ENCODE results near the gene MSRB3. TPM values are rescaled to one million over a fixed set of nuclear protein-coding genes. Genes with fewer than 3 reads are reported as not detected.
"Not testable (repeated sequence)": the region's sequence is repeated elsewhere in the genome, so short reads cannot be mapped to it uniquely, and the experiment has no call there.

The MSRB3 gene
- total RNA-seq, 1 experiment from 2014 or later: 45.4 TPM

DNA sequence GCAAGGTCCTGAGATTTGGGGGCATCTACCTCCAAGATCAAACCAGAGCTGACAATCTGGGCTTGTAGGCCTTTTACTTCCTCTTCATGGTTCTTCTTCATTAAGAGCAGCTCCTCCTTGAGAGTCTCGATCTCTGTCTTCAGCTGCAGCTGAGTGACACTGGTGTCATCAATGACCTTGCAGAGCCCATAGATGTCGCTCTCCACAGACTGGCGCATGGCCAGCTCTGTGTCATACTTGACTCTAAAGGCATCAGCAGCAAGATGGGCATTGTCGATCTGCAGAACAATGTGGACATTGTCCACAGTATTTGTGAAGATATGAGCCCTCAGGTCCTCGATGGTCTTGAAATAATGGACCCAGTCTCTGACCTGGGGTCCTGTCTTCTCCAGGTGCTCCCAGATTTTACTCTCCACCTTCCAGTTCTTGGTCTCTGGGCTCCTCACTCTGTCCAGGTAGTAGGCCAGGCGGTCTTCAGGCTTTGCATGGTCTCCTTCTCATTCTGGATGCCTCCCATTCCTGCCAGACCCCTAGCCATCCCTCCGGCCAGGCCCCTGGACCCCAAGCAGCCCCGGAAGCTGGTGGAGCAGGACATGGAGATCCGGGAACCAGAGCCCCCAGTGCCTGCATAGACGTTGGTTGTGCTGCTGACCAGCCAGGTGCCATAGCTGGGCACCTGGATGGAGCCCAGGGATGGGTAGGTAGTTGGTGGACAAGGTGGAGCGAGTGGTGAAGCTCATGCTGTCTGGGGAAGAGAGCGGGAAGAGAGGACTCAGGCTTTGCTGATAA lies 141.0 kb downstream of the MSRB3 start:
- no peak for DNase-seq (ENCODE audit: low read depth)

DNA sequence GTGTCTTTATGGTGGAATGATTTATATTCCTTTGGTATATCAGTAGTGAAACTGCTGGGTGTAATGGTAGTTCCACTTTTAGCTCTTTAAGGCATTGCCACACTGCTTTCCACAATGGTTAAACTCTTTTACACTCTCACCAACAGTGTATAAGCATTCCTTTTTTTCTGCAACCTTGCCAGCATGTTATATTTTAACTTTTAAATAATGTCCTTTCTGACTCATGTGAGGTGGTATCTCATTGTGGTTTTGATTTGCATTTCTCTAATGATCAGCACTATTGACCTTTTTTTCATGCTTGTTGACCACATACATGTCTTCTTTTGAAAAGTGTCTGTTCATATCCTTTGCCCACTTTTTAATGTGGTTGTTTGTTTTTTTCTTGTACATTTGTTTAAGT lies 142.5 kb downstream of the MSRB3 start:
- DNase-seq (ENCODE audit: low read depth): peak; percentile 94
- in situ Hi-C loops (cut with HindIII; ENCODE audit: low pct_unique_long_range_greater_than_20kb, low sequenced_read_pairs): no loop called here

More for the DNA sequence above, 141.0 kb downstream of the MSRB3 start:
- in situ Hi-C loops (cut with HindIII; ENCODE audit: low pct_unique_long_range_greater_than_20kb, low sequenced_read_pairs): no loop called here

GRCh38 chr12:65427646-65428045 lies 149.2 kb downstream of the MSRB3 start:
- in situ Hi-C loops (cut with HindIII; ENCODE audit: low pct_unique_long_range_greater_than_20kb, low sequenced_read_pairs): no loop called here
- DNase-seq (ENCODE audit: low read depth): no peak

DNA sequence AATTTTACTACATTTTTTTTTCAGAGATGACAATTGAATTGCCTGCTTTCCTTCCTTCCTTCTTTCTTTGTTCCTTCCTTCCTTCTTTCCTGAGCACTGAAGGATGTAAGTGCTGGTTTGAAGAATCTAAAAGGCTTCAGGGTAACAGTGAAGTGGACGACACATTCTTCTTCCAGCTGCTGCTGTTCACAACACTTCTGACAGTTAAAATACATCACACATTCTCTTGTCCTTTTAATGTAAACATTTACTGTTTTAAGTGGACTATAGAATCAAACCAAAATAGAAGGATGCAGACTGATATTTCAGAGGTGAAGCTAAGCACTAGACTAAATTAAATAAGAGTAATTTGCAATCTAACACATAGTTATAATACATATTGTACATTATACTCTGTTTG lies 151.5 kb downstream of the MSRB3 start:
- in situ Hi-C loops (cut with HindIII; ENCODE audit: low pct_unique_long_range_greater_than_20kb, low sequenced_read_pairs): no loop called here
- no peak for DNase-seq (ENCODE audit: low read depth)

DNA sequence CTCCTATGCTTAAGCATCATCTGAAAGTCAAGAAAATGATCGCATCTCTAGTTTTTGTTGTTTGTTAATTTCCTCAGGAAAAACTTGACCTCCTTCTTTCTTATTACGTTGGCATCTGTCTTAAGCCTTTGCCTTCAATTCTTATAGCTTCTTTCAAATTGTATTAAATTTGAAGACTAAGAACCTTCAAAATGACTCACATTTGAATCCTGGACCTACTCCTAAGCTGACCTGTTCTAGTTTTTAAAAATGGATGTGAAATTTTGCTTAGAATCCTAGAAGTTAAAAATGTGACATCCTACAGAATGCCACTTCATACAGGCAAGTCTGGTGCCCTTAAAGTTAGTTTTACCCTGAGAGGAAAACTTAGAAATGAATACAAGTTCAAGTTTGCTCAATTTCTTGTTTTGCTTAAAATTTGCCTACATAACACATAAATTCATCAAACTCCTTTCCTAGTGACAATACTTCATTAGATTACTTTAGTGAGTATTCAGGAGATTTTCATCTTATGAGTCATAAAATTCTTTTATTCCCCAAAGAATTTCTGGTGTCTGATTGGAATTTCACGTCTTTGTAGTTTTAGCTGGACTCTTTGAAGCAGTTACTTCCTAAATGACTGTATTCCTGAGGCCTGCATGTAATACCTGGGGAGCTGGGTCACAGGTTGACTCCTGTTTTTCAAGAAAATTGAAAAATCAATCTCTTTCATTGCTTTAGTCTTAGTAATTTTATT lies 152.3 kb downstream of the MSRB3 start:
- DNase-seq (ENCODE audit: low read depth): peak; percentile 78
- in situ Hi-C loops (cut with HindIII; ENCODE audit: low pct_unique_long_range_greater_than_20kb, low sequenced_read_pairs): no loop called here

- in situ Hi-C loops (cut with HindIII; ENCODE audit: low pct_unique_long_range_greater_than_20kb, low sequenced_read_pairs): no loop called here
- no peak for DNase-seq (ENCODE audit: low read depth)
Measured at GRCh38 chr12:65432114-65432513, 153.6 kb downstream of the MSRB3 start.

- DNase-seq (ENCODE audit: low read depth): no peak
- in situ Hi-C loops (cut with HindIII; ENCODE audit: low pct_unique_long_range_greater_than_20kb, low sequenced_read_pairs): no loop called here
Measured at GRCh38 chr12:65432651-65433050, 154.2 kb downstream of the MSRB3 start.

- DNase-seq (ENCODE audit: low read depth): no peak
- in situ Hi-C loops (cut with HindIII; ENCODE audit: low pct_unique_long_range_greater_than_20kb, low sequenced_read_pairs): no loop called here
Measured at GRCh38 chr12:65434737-65435136, 156.3 kb downstream of the MSRB3 start.

DNA sequence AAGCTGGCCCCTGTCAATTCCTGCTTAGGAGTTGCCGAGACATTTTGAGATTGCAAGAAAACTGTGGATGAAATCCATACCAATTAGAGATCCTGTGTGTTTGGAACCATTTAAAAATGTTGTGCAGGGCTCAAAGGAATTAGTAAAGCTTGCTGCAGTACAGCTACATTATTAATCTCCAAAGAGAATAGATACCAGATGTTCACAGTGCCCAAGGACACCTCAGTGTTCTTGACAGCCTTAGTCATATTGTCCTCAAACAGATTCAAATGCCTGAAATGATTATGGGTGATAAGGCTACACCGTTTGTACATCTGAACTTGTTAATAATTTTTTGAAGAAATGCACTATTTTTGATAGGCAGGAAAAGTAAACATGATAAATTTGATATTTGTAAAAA lies 164.6 kb downstream of the MSRB3 start:
- DNase-seq (ENCODE audit: low read depth): no peak
- in situ Hi-C loops (cut with HindIII; ENCODE audit: low pct_unique_long_range_greater_than_20kb, low sequenced_read_pairs): no loop called here

DNA sequence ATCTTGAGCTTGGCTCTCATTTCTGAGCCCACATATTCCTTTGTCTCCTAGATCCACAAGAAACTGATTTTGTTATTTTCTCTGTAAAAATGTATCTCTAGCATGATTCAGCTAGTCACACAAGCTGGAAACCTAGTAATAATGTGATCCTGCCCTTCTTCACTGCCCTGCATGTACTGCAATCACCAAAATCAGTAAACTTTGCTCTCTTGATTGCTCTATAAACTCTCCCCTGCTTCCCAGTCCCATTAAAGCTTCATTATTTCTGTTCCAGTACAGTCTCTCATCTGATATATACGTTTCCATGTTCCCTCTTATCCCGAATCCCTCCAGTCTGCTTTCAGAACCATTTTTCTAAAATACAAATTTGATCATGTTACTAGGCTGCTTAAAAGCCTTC lies 166.5 kb downstream of the MSRB3 start:
- in situ Hi-C loops (cut with HindIII; ENCODE audit: low pct_unique_long_range_greater_than_20kb, low sequenced_read_pairs): no loop called here
- no peak for DNase-seq (ENCODE audit: low read depth)

DNA sequence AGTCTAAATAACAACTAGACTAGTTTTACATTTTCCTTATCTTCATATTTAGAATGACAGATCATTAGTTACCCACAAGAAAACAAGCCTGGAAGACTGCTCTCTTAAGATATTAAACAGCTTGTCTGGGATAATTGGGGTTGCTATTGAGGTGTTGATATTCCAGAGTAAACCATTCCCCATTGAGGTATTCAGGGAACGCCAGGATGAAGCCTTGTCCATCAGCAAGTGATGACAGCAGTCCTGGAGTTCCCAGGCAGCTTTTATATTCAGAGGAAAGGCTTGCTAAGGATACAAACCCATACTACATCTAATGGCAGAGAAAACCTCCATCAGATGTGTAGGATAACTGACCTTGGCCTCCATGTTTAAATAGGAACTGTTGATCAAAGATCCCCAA lies 168.4 kb downstream of the MSRB3 start:
- in situ Hi-C loops (cut with HindIII; ENCODE audit: low pct_unique_long_range_greater_than_20kb, low sequenced_read_pairs): no loop called here
- DNase-seq (ENCODE audit: low read depth): no peak

- DNase-seq (ENCODE audit: low read depth): no peak
Measured at GRCh38 chr12:65449400-65449799, 170.9 kb downstream of the MSRB3 start.

GRCh38 chr12:65450625-65451024 lies 172.1 kb downstream of the MSRB3 start:
- in situ Hi-C loops (cut with HindIII; ENCODE audit: low pct_unique_long_range_greater_than_20kb, low sequenced_read_pairs): no loop called here

More at GRCh38 chr12:65449400-65449799, 170.9 kb downstream of the MSRB3 start:
- in situ Hi-C loops (cut with HindIII; ENCODE audit: low pct_unique_long_range_greater_than_20kb, low sequenced_read_pairs): no loop called here

DNA sequence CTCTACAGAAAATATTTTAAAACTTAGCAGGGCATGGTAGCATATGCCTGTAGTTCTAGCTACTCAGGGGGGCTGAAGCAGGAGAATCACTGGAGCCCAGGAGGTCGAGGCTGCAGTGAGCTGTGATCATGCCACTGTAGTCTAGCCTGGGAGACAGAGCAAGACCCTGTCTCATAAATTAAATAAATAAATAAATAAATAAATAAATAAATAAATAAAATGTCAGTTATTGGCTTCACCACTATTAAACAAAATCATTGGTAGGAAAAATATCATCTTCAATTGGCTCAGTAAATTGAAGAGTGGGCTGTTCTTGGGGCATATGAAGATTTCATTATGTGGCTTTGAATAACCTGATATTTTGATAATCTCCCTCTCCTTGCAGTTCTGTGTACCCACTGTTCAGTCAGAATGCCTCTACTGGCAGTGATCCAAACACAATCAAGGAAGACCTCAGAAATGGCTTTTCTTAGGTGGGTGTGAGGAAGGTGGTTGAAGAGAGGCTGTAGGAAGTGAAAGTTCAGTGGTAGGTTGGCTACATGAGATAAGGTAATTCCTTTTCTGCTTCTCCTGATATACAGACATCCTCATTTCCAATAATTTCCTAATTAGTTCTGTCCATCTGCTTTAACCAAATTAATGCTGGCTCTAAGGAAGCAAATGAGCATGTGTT lies 175.8 kb downstream of the MSRB3 start:
- in situ Hi-C loops (cut with HindIII; ENCODE audit: low pct_unique_long_range_greater_than_20kb, low sequenced_read_pairs): no loop called here
- no peak for DNase-seq (ENCODE audit: low read depth)

More at GRCh38 chr12:65450625-65451024, 172.1 kb downstream of the MSRB3 start:
- DNase-seq (ENCODE audit: low read depth): no peak

DNA sequence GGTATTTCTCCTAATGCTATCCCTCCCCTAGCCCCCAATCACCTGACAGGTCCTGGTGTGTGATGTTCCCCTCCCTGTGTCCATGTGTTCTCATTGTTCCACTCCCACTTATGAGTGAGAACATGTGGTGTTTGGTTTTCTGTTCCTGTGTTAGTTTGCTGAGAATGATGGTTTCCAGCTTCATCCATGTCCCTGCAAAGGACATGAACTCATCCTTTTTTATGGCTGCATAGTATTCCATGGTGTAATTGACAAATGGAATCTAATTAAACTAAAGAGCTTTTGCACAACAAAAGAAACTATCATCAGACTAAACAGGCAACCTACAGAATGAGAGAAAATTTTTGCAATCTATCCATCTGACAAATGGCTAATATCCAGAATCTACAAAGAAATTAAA lies 178.9 kb downstream of the MSRB3 start:
- DNase-seq (ENCODE audit: low read depth); in situ Hi-C loops (cut with HindIII; ENCODE audit: low pct_unique_long_range_greater_than_20kb, low sequenced_read_pairs): not testable (repeated sequence)

DNA sequence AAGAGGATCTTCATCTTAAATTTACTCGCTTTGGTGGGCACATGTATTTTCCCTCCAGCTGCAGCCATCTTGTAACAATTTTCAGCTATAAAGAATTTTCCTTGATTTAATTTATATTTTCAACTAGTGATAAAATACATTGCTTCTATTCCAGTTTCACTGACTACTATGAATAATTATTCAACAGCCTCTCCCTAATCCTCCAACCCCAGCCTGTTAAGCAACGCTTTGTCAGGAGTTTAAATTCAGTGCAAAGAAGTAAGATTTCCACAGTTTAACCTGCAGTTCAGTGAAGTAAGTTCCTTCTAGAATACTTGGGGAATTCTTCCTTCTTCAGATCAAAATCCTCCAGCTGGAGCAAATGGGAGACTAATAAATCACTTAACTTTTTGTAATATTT lies 180.2 kb downstream of the MSRB3 start:
- DNase-seq (ENCODE audit: low read depth): no peak
- in situ Hi-C loops (cut with HindIII; ENCODE audit: low pct_unique_long_range_greater_than_20kb, low sequenced_read_pairs): no loop called here

DNA sequence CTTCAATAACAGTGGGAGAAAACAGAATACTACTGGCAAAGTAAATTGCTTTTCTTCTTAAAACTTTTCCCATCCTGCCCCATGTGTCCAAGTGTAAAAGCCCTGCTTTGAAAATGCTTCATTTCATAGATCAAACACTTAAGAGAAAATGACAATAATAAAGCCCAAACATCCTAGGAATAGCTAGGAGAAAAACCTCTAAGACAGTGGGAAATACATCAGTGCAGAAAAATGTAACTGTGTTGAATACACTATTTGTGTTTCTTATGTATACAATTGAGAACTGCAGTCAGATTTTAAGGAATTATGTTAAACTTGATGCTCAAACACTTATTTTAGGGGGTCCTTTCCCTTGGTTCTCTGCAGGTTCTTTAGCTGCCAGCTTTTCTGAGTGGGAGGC lies 181.1 kb downstream of the MSRB3 start:
- in situ Hi-C loops (cut with HindIII; ENCODE audit: low pct_unique_long_range_greater_than_20kb, low sequenced_read_pairs): no loop called here
- DNase-seq (ENCODE audit: low read depth): no peak

- DNase-seq (ENCODE audit: low read depth): no peak
- in situ Hi-C loops (cut with HindIII; ENCODE audit: low pct_unique_long_range_greater_than_20kb, low sequenced_read_pairs): no loop called here
Measured at GRCh38 chr12:65460063-65460462, 181.6 kb downstream of the MSRB3 start.

GRCh38 chr12:65461017-65461416 lies 182.5 kb downstream of the MSRB3 start:
- in situ Hi-C loops (cut with HindIII; ENCODE audit: low pct_unique_long_range_greater_than_20kb, low sequenced_read_pairs): no loop called here
- DNase-seq (ENCODE audit: low read depth): no peak
